ENCODE data around the gene CRACR2B.

CRACR2B gene

DNA sequence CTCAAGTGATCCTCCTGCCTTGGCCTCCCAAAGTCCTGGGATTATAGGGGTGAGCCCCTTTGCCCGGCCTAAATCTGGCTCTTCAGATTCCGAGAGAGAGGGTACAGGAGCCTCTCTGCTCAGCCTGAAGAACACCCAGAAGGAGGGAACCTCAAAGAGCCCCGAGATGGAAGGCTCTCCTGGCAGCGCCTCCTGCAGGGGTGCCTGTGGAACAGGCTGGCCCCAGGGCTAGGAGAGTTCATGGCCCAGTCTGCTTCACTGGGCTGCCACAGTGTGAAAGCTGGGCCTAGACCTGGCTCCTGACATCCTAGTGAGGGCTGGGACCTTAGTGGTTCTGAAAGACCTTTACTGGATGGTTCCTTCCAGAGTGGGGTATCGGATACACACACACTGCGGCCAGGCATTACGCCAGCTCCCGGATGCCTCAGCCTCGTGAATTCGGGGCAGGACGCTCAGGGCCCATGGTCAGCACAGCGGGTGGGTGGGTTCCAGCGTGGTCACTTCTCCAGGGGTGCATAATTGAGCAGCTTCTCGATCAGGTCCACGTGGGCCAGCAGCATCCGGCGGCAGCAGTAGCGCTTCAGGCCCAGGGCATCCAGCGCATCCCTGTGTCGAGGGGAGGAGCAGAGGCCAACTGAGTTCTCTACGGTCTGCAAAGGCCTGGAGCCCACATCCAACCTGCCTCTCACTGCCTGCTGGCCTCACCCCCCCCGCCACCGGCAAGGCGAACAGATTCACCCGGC lies 12.3 kb downstream of the CRACR2B start:
- no peak for DNase-seq

GRCh38 chr11:841981-842369 lies 14.3 kb downstream of the CRACR2B start:
- no peak for DNase-seq

- peak; percentile 56 for DNase-seq
Measured at GRCh38 chr11:842370-843002, 14.8 kb downstream of the CRACR2B start, which contains the start of the genes POLR2L and TSPAN4. Gene POLR2L, minus strand, starts transcription at chr11:842529. Its CDS starts 21 bp downstream, at chr11:842508. Gene TSPAN4, plus strand, starts transcription at chr11:842852. Its CDS starts 7,453 bp downstream, at chr11:850305.

GRCh38 chr11:843086-843734 lies 15.5 kb downstream of the CRACR2B start:
- no peak for DNase-seq

DNA sequence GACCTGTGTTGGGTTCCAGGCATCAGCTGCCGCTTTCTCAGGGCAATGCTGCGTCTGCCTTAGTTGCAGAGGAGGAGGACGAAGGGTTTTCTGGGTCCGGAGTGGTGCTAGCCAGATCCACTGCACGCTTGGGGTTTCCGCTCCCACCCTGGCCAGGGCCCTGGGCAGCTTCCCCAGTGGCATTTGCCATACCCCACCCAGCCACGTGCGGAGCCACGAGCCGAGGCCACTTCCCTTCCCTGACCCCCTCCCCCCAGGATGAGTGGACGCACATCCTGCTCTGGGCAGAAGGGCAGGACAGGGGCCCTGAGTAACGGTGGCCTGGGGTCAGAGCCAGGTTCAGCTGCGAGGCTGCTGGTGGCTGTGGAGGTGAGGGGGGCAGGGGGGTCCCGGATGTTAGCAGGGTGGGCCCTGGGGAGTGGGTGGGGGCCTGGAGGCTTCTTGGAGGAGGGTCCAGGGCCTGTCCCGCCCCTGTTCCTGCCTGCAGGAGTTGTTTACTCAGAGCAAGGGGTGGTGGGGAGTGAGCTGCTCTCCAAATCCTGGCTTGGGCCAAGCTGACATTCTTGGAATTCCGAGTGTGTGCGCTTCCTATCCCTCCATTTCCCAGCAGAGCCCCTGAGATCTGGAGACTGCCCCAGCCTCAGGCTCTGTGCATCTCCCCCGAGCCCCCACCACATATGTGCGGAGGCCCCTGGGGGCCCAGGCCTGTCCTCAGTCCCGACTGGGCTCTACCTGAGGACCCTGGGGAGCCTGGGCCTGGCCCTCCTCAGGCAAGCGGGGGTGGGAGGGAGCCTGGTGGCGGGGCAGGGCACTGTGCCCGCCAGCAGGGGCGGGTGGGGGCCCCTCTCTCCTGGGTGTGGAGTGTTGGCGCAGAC lies 16.3 kb downstream of the CRACR2B start:
- DNase-seq = no peak

- no peak for DNase-seq
Measured at GRCh38 chr11:844693-845644, 17.2 kb downstream of the CRACR2B start.

- DNase-seq = no peak
Measured at GRCh38 chr11:845872-846495, 18.3 kb downstream of the CRACR2B start.

DNA sequence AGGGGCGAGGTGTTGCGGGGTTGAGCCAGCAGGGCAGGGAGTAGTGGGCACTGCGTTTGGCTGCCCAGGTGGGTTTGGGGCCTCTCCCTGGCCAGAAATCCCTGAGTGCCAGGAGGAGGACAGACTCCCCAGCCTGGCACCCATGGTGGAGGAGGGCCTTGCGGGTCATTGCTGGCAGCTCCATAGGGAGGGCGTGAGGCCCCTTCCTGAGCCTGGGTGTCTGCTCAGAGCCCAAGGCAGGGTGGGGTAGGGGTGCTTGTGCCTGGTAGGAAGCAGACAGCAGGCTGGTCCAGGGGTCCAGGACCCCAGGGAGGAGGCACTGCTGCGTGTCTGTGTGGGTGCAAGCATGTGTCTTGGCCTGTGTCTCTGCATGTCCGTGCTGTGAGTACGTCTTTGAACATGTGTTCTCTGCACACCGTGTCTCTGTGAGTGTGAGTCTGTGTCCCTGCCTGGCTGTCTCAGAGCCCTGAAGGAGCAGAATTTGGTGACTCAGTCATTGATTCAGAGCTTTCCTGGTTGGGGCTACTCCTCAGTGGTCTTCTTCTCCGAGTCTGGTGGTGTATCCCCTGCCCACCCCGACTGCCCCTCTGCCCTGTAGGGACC lies 18.9 kb downstream of the CRACR2B start:
- no peak for DNase-seq

DNA sequence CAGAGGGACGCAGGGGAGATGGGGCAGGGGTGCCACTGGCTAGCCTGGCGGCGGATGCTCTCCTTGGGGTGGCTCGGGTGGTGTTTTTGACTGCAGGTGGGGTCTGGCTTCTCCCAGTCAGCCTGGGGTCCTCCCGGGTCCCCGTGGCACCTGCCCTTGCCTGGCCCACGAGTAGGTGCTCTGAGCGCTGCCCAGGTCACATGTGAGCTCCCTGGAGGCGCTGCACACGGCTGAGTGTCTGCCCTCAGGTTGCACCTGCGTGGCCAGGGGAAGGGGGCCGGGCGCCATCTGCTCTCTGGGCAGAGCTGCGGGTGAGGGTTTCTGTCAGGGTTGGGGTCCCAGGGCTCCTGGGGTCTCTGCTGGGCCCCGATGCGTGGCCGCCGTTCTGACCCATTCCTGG lies 20.2 kb downstream of the CRACR2B start:
- DNase-seq = no peak

DNA sequence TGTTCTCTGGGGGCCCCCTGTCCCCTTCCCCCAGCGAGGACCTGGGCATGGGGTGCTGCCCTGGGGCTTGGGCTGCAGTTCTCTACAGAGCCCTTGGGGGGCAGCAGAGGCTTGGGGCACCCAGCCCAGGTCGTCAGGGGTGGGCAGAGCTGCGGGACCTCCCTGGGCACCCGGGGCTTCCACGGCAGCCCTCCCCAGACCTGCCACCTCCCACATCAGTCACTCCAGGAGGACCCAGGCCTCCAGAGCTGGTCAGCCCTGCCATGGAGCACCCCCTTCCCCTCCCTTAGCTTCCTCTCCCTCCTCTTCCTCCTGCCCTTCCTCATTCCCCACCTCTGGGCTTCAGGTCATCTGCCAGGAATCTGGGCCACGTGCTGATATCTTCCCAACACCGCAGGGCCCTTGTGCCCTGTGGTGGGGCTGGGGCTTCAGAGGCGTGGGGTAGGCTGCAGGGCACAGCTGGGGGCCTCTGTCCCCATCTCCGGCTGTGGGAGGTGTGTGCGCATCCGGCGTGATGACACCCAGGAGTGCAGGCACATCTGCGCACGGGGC lies 20.7 kb downstream of the CRACR2B start:
- no peak for DNase-seq

GRCh38 chr11:849104-849824 lies 21.5 kb downstream of the CRACR2B start:
- no peak for DNase-seq

DNA sequence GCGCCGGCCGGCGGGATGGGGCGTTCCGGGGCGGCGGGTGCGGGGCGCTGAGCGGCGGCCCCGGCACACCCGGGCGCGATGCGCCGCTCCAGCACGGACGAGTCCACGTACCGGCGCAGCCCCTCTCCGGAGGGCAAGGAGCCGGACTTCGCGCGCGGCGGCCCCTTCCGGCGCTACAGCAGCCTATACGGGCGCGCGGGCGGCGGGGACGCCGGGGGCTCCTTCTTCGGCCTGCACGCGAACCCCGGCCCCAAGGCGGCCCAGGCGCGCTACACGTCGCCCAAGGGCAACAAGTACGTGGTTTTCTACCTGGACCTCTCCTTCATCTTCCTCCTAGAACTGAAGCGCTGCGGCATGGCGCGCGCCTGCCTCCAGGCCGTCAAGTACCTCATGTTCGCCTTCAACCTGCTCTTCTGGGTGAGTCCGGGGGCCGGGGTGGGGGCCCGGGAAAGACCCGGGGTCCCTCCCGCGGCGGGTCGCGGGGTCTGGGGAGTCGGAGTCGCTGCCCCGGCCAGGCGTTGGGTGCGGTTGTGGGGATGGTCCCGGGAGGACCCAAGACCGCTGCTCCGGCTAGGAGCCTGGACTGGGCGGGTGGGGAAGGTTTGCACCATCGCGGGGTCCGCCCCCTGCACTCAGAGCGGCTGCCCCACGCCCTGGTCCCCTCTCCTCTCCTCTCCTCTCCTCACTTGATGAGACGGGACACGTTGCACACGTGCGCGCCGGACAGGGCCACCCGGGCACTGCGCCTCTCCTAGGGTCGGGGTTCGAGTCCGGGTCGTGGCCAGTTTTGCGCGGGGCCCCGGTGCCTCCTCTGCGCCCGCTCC lies 22.4 kb downstream of the CRACR2B start:
- no peak for DNase-seq

DNA sequence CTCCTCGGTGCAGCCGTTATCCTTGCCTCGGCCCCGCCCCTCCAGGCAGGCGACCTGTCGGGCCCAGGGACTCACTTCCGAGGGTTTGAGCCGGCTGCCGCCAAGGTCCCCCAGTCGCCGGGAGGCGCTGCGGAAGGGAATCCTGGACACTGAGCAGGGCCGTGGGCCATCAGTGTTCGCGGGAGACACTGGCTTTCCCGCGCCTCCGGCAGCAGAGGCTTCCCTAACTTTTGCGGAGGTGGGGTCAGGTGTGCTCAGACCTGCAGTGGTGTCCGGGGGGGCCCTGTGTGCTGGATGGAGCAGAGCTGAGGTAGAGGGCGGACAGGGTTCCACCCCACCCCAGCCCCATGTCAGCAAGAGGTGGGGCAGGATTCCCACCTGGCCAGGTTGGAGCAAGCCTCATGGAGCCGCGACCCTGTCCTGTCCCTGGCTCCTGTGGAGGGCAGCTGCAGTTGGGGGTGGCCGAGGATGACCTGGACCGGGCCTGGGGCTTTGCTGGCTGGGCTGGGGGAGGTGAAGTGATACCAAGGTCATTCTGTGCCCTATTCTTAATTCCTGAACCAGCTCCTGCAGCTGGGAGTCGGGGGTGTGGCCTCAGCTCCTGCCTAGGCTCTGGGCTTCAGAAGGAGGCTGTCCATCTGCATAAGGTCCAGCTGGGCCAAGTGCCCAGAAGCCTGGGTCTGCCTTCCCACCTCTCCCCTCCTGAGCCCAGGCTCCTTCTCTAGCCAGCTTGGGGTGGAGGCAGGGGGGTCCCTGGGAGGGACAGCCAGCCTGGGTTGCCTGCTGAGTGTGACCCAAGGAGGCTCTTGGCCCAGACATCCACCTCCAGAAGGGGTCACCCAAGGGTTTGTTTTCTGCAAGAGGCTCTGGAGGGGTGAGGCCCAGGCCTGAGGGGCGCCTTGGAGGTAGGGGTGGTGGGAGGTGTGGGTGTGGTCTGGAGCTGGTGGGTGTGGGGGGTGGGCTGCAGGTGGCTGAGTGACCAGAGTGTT lies 23.4 kb downstream of the CRACR2B start:
- DNase-seq = no peak

- DNase-seq = no peak
Measured at GRCh38 chr11:852762-853161, 25.0 kb downstream of the CRACR2B start.

DNA sequence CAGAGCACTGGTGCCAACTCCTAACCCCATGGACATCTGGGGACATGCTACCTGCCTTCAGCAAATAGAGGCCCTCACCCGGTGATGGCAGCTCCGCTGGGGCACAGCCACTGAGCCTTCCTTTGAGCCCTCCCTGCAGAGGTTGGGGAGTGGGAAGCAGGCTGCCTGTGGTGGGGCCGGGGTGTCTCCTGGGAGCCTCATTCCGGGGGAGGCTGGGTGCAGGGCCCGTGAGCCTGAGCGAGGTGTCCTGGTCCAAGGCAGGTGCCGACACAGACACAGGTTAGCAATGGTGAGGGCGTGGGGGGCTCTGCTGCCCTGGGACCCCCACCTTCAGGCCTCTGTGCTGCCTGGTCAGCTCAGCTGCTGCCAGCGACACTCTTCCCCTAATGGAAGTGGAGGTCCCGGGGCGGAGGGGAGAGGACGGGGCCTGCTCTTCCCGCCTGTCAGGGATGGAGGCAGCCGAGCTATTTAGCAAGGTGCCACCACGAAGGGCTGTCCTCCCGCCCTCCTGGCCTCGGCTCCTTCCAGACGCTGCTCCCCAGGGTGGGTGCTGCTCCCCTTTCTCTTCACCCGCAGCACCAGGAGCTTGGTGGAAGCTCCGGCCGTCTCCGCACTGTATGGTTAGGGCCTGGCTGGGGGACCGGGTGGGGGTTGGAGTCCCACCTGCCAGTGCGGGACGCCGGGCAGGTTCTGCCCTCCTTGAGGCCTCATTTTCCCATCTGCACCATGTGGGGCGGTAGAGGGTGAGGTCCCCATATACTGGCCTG lies 26.1 kb downstream of the CRACR2B start:
- DNase-seq = no peak

DNA sequence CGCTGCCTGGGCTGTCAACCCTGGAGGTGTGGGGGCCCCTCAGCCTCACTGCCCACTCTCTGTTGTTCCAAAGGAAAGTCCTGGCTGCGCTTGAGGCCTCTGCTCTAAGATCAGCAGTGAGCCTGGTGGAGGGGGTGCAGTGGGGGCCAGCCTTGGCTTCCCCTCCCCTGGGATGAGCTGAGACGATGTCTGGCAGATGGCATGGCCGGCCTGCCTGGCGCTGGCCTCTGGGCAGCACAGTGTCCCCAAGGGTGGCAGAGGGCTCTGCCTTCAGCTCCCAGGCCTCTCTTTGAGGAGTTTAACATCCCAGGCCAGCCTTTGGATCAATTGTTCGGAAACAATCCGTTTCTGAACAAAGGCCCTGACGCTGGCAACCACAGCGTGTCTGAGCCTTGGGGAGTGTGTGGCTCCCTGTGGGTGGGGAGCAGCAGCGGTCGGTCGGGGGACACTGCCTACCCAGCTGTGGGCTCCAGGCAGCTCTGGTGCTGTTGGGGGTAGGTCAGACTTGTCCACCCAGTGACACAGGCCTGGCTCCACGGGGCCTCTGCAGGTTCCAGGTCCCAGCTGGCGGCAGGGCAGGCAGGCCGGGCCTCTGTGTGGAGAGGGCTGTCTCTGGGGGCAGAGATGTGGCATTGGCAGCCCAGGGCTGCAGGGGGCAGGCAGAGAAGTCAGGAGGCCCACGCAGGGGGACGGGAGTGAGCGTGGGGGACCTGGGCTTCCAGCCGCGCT lies 27.0 kb downstream of the CRACR2B start:
- DNase-seq = no peak

Measured in DMS153 (cell line).